Measurements from ENCODE around the gene LIMS2. TPM values are rescaled to one million over a fixed set of nuclear protein-coding genes. Genes with fewer than 3 reads are reported as not detected.

LIMS2 gene
- total RNA-seq, 6 experiments from 2014 or later: 47.8 to 65.0 (median 59.1) TPM

DNA sequence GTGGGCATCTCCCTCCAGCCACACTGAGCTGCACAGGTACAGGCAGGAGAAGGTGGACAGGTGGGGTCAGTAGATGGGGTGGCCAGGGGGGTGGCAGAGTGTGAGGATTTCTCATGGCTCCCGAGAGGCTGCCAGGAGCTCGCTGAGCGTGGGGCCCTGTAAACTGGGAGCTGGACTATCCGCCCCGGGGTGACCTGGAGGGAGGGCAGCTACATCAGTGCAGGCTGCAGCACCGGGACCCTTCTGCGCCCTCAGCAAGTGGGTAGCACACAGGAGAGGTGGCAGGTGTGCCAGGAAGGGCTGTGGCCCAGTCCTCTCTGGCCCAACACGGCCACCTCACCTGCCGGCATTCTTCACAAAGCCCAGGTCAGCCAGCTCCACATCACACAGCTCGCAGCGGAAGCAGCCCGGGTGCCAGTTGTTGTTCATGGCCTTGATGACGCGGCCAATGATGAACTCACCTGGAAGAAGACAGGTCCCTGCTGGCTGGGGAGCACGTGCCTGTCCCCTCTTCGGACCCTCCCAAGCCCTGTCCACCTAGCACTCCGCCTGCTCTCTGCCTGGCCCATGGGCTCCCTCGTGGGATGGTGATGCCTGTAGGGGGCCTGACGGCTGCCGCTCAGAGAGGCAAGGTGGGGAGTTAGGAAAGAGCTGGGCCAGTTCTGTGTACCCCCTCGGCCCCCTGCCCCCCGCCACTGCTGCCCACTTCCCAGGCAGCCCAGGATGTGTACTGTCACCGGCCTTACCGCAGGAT lies 21.1 kb downstream of the LIMS2 start:
- no peak for TF ChIP-seq CTCF (IDR thresholded peaks at IDR 0.05)
- Mint-ChIP-seq H3K36me3 (ENCODE audit: low read depth) (no peaks in the 10 kb centered on the region; the same call in 1 of the 2 replicates), H3K27ac (no peak overlapping the region), H3K4me1 (ENCODE audit: low read depth) (peaks cover 6% of the 10 kb centered on the region), H3K4me3 (no peak overlapping the region), H3K9me3 (no peaks in the 10 kb centered on the region), H3K27me3 (ENCODE audit: insufficient read depth) (peaks cover 5% of the 10 kb centered on the region)
- no peak for DNase-seq

- Mint-ChIP-seq H3K9me3 (no peaks in the 10 kb centered on the region), H3K36me3 (ENCODE audit: low read depth) (no peaks in the 10 kb centered on the region; the same call in 1 of the 2 replicates), H3K4me1 (ENCODE audit: low read depth) (peaks cover 8% of the 10 kb centered on the region), H3K27ac (no peak overlapping the region), H3K27me3 (ENCODE audit: insufficient read depth) (peaks cover 3% of the 10 kb centered on the region), H3K4me3 (no peak overlapping the region)
- no peak for TF ChIP-seq CTCF (IDR thresholded peaks at IDR 0.05)
- DNase-seq: no peak
Measured at GRCh38 chr2:127653421-127654083, 21.8 kb downstream of the LIMS2 start.

GRCh38 chr2:127652786-127653357 lies 22.5 kb downstream of the LIMS2 start:
- H3K4me3 Mint-ChIP-seq: no peak overlapping the region
- peaks cover 13% of the 10 kb centered on the region for H3K4me1 Mint-ChIP-seq (ENCODE audit: low read depth)
- H3K36me3 Mint-ChIP-seq (ENCODE audit: low read depth): no peaks in the 10 kb centered on the region; the same call in 1 of the 2 replicates
- H3K9me3 Mint-ChIP-seq: no peaks in the 10 kb centered on the region
- peaks cover 3% of the 10 kb centered on the region for H3K27me3 Mint-ChIP-seq (ENCODE audit: insufficient read depth)
- no peak for TF ChIP-seq CTCF (IDR thresholded peaks at IDR 0.05)
- peak overlapping the region; percentile 34; the same call in 1 of the 2 replicates for H3K27ac Mint-ChIP-seq
- no peak for DNase-seq

- no peak overlapping the region; the same call in 1 of the 2 replicates for H3K27ac Mint-ChIP-seq
- no peaks in the 10 kb centered on the region; the same call in none of the 2 replicates for H3K27me3 Mint-ChIP-seq (ENCODE audit: insufficient read depth)
- peaks cover 21% of the 10 kb centered on the region for H3K4me1 Mint-ChIP-seq (ENCODE audit: low read depth)
- H3K4me3 Mint-ChIP-seq: no peak overlapping the region
- no peak for TF ChIP-seq CTCF (IDR thresholded peaks at IDR 0.05)
- no peaks in the 10 kb centered on the region for H3K9me3 Mint-ChIP-seq
- H3K36me3 Mint-ChIP-seq (ENCODE audit: low read depth): no peaks in the 10 kb centered on the region; the same call in 1 of the 2 replicates
- DNase-seq: peak; percentile 15
Measured at GRCh38 chr2:127651971-127652550, 23.3 kb downstream of the LIMS2 start.

GRCh38 chr2:127651381-127651809 lies 23.9 kb downstream of the LIMS2 start:
- Mint-ChIP-seq H3K27ac (no peak overlapping the region), H3K4me1 (ENCODE audit: low read depth) (peaks cover 28% of the 10 kb centered on the region)
- DNase-seq: no peak

More at GRCh38 chr2:127651381-127651809, 23.9 kb downstream of the LIMS2 start:
- H3K4me3 Mint-ChIP-seq: no peak overlapping the region
- H3K27me3 Mint-ChIP-seq (ENCODE audit: insufficient read depth): no peaks in the 10 kb centered on the region; the same call in none of the 2 replicates
- H3K9me3 Mint-ChIP-seq: no peaks in the 10 kb centered on the region
- TF ChIP-seq CTCF (IDR thresholded peaks at IDR 0.05): no peak
- H3K36me3 Mint-ChIP-seq (ENCODE audit: low read depth): no peaks in the 10 kb centered on the region; the same call in 1 of the 2 replicates
